ENCODE data around the gene DMD. TPM values are rescaled to one million over a fixed set of nuclear protein-coding genes. Genes with fewer than 3 reads are reported as not detected.

Gene DMD
- total RNA-seq, 1 experiment from 2014 or later, result 2.2 TPM

- intact Hi-C loops (cut with micrococcal nuclease; ENCODE audit: unreplicated experiment), result no loop called here
- TF ChIP-seq REST (IDR thresholded peaks at IDR 0.05; ENCODE audit: insufficient read depth in 1 of 2, low read depth in 2 of 2, low read length in 1 of 2) (no peak), SIN3A (IDR thresholded peaks at IDR 0.05; ENCODE audit: borderline replicate concordance, insufficient read depth, low read depth, low read length) (no peak), TCF7L2 (IDR thresholded peaks at IDR 0.05; ENCODE audit: low read depth, low read length) (no peak), POLR2AphosphoS5 (IDR thresholded peaks at IDR 0.05; ENCODE audit: low read depth, low read length) (no peak), CTCF (IDR thresholded peaks at IDR 0.05) (no peak)
- H3K27me3 ChIP-seq (ENCODE audit: control insufficient read depth, insufficient read depth, low read length), result no peaks in the 10 kb centered on the region
- in situ Hi-C loops (cut with HindIII; ENCODE audit: low pct_unique_long_range_greater_than_20kb, low sequenced_read_pairs), result no loop called here
- POLR2A ChIA-PET, result no interaction called here
- H3K27ac ChIP-seq (ENCODE audit: low read length), result no peak overlapping the region
- H3K36me3 ChIP-seq (ENCODE audit: control insufficient read depth, insufficient read depth, low read length), result no peaks in the 10 kb centered on the region
- CTCF ChIA-PET, result no interaction called here
- DNase-seq (ENCODE audit: low read depth, low spot score) (no peak), ATAC-seq (no peak)
- no peaks in the 10 kb centered on the region for H3K4me1 ChIP-seq (ENCODE audit: control insufficient read depth, insufficient read depth, low read length)
- H3K4me3 ChIP-seq (ENCODE audit: low read depth in 2 of 2, low read length in 2 of 2), result no peak overlapping the region
- H3K9me3 ChIP-seq (ENCODE audit: control insufficient read depth, insufficient read depth, low read depth, low read length), result no peaks in the 10 kb centered on the region
- BruUV-seq (replicated peaks), result no TSS peak
Measured at GRCh38 chrX:31138124-31138523, 2073.2 kb downstream of the DMD start.

GRCh38 chrX:31136144-31136611, 2075.2 kb downstream of the DMD start:
- Histone ChIP-seq H3K27ac (ENCODE audit: low read length) (no peak overlapping the region), H3K9me3 (ENCODE audit: control insufficient read depth, insufficient read depth, low read depth, low read length) (no peaks in the 10 kb centered on the region), H3K4me3 (ENCODE audit: low read depth in 2 of 2, low read length in 2 of 2) (no peak overlapping the region), H3K36me3 (ENCODE audit: control insufficient read depth, insufficient read depth, low read length) (no peaks in the 10 kb centered on the region), H3K27me3 (ENCODE audit: control insufficient read depth, insufficient read depth, low read length) (no peaks in the 10 kb centered on the region), H3K4me1 (ENCODE audit: control insufficient read depth, insufficient read depth, low read length) (no peaks in the 10 kb centered on the region)
- intact Hi-C loops (cut with micrococcal nuclease; ENCODE audit: unreplicated experiment), result no loop called here
- no peak for TF ChIP-seq TCF7L2 (IDR thresholded peaks at IDR 0.05; ENCODE audit: low read depth, low read length)
- no peak for TF ChIP-seq CTCF (IDR thresholded peaks at IDR 0.05)
- TF ChIP-seq SIN3A (IDR thresholded peaks at IDR 0.05; ENCODE audit: borderline replicate concordance, insufficient read depth, low read depth, low read length), result no peak
- TF ChIP-seq REST (IDR thresholded peaks at IDR 0.05; ENCODE audit: insufficient read depth in 1 of 2, low read depth in 2 of 2, low read length in 1 of 2), result no peak
- TF ChIP-seq POLR2AphosphoS5 (IDR thresholded peaks at IDR 0.05; ENCODE audit: low read depth, low read length), result no peak
- no TSS peak for BruUV-seq (replicated peaks)
- CTCF ChIA-PET, result no interaction called here
- POLR2A ChIA-PET, result no interaction called here
- DNase-seq (ENCODE audit: low read depth, low spot score) (no peak), ATAC-seq (no peak)
- in situ Hi-C loops (cut with HindIII; ENCODE audit: low pct_unique_long_range_greater_than_20kb, low sequenced_read_pairs), result no loop called here

Data from Panc1 (cell line).